IMR-90 (cell line): ENCODE measurements around the gene MAP3K3.

Experiments used
- CEBPB ChIP-seq: IDR thresholded peaks from 2 replicates; pipeline ENCODE4 v1.6.1; 2012; ENCODE audit warnings: low read depth, low read length, improper control_type of control experiment
- POLR2A ChIP-seq: IDR thresholded peaks from 2 replicates; pipeline ENCODE4 v1.6.1; 2012; ENCODE audit warnings: mild to moderate bottlenecking, low read depth, low read length
- RFX5 ChIP-seq: IDR thresholded peaks from 2 replicates; pipeline ENCODE4 v1.8.0; 2012; ENCODE audit warnings: low read depth, mild to moderate bottlenecking, low read length, moderate library complexity
- TF ChIP-seq, protein P1 (sequence below): conservative IDR thresholded peaks from 2 replicates; pipeline ENCODE4 v1.5.1; 2012; ENCODE audit warnings: mild to moderate bottlenecking, low read depth, low read length, improper control_type of control experiment

DNA sequence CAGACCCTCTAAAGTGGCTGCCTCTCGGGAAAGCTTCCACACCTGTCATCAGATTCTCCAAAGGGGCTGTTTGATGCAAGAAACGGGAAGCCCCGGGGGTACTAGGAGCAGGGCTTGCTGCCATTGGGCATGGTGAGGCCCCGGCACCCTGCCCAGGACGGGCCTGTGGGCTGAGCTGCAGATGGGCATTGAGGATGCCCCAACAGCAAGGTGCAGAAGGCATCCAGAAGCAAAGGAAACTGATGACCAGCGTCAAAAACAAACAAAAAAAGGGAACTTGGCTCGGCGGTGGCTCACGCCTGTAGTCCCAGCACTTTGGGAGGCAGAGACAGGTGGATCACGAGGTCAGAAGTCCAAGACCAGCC lies 79.2 kb downstream of the MAP3K3 start:
- TF ChIP-seq, protein P1, sequence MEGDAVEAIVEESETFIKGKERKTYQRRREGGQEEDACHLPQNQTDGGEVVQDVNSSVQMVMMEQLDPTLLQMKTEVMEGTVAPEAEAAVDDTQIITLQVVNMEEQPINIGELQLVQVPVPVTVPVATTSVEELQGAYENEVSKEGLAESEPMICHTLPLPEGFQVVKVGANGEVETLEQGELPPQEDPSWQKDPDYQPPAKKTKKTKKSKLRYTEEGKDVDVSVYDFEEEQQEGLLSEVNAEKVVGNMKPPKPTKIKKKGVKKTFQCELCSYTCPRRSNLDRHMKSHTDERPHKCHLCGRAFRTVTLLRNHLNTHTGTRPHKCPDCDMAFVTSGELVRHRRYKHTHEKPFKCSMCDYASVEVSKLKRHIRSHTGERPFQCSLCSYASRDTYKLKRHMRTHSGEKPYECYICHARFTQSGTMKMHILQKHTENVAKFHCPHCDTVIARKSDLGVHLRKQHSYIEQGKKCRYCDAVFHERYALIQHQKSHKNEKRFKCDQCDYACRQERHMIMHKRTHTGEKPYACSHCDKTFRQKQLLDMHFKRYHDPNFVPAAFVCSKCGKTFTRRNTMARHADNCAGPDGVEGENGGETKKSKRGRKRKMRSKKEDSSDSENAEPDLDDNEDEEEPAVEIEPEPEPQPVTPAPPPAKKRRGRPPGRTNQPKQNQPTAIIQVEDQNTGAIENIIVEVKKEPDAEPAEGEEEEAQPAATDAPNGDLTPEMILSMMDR: no peak
- TF ChIP-seq CEBPB (no peak), RFX5 (no peak), POLR2A (no peak)
